ENCODE results near the gene AGMO.

The AGMO gene

DNA sequence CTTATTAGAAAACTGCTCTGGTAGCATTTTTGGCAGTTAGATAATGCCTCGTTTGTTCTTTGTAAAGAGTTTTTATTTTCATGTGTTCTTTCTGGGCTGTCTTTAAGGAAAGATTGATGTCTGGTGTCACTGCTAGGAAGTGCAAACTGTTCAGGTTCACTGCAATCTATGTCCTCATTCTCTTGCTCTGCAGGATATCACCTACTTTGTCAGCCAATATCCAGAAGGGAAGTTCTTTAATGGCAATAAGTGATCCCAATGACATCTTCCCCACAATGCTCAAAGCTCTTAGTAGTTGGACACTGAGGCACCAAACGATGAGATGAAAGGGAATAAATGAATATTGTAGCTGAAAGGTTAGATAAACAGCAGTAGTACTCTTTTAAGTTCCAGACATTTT, 115.1 kb downstream of the AGMO start:
- FAIRE-seq: no peak
- no peak for DNase-seq (ENCODE audit: insufficient read length)
- TF ChIP-seq POLR2AphosphoS5 (IDR thresholded peaks at IDR 0.05; ENCODE audit: low read depth, low read length): no peak
- no peak for TF ChIP-seq TAF1 (IDR thresholded peaks at IDR 0.05; ENCODE audit: borderline replicate concordance, low read depth, low read length)

GRCh38 chr7:15446280-15446679, 115.5 kb downstream of the AGMO start:
- FAIRE-seq (no peak), DNase-seq (ENCODE audit: insufficient read length) (no peak)
- TF ChIP-seq POLR2AphosphoS5 (IDR thresholded peaks at IDR 0.05; ENCODE audit: low read depth, low read length): no peak
- TF ChIP-seq TAF1 (IDR thresholded peaks at IDR 0.05; ENCODE audit: borderline replicate concordance, low read depth, low read length): no peak
- TF ChIP-seq POLR2A (IDR thresholded peaks at IDR 0.05; ENCODE audit: low read depth, low read length): no peak

- DNase-seq (ENCODE audit: insufficient read length): no peak
- TF ChIP-seq TAF1 (IDR thresholded peaks at IDR 0.05; ENCODE audit: borderline replicate concordance, low read depth, low read length) (no peak), POLR2A (IDR thresholded peaks at IDR 0.05; ENCODE audit: low read depth, low read length) (no peak), POLR2AphosphoS5 (IDR thresholded peaks at IDR 0.05; ENCODE audit: low read depth, low read length) (no peak)
- FAIRE-seq: no peak
Observed at GRCh38 chr7:15441915-15442314, 119.9 kb downstream of the AGMO start.

- FAIRE-seq: no peak
- DNase-seq (ENCODE audit: insufficient read length): no peak
- TF ChIP-seq POLR2A (IDR thresholded peaks at IDR 0.05; ENCODE audit: low read depth, low read length) (no peak), TAF1 (IDR thresholded peaks at IDR 0.05; ENCODE audit: borderline replicate concordance, low read depth, low read length) (no peak), POLR2AphosphoS5 (IDR thresholded peaks at IDR 0.05; ENCODE audit: low read depth, low read length) (no peak)
Observed at GRCh38 chr7:15440482-15440881, 121.3 kb downstream of the AGMO start.

GRCh38 chr7:15439853-15440252, 122.0 kb downstream of the AGMO start:
- DNase-seq (ENCODE audit: insufficient read length): no peak
- FAIRE-seq: no peak
- TF ChIP-seq POLR2AphosphoS5 (IDR thresholded peaks at IDR 0.05; ENCODE audit: low read depth, low read length) (no peak), POLR2A (IDR thresholded peaks at IDR 0.05; ENCODE audit: low read depth, low read length) (no peak), TAF1 (IDR thresholded peaks at IDR 0.05; ENCODE audit: borderline replicate concordance, low read depth, low read length) (no peak)

DNA sequence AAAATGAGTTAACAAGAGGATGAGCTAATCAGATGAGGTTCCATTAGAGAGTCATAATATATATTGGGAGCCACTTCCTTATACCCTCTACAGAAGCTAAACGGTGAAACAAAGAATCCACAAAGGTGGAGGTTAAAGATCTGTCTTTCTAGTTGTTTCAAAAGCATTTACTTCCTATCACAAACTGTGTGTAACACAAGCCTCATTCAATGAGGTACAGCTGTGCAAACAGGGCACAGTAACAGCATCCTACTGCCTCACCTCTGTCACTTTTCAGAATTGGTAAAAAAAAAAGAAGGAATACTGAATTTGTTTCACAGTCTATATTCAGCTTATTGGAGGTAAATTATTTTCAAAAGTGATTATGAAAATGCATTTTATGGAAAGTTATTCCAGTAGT, 128.7 kb downstream of the AGMO start:
- no peak for FAIRE-seq
- no peak for TF ChIP-seq TAF1 (IDR thresholded peaks at IDR 0.05; ENCODE audit: borderline replicate concordance, low read depth, low read length)
- no peak for TF ChIP-seq POLR2AphosphoS5 (IDR thresholded peaks at IDR 0.05; ENCODE audit: low read depth, low read length)
- TF ChIP-seq POLR2A (IDR thresholded peaks at IDR 0.05; ENCODE audit: low read depth, low read length): no peak
- DNase-seq (ENCODE audit: insufficient read length): no peak

DNA sequence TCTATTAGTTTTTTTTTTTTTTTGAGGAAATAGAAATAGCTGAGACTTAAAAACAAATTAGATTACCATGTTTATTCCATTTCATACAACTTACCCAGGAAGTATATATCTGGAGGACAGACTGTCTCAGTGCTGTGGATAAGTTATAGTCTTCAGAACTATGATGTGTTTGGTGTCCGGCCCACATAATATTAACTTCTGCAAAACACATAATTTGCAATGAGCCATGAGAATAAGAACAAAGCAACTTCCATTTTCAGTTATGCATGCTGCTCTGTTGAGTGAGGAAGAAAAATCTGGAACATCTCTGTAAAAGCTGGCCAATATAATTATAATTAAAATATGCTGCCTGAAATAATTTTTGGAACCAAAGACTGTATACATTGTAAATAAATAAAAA, 130.9 kb downstream of the AGMO start:
- TF ChIP-seq TAF1 (IDR thresholded peaks at IDR 0.05; ENCODE audit: borderline replicate concordance, low read depth, low read length): no peak
- DNase-seq (ENCODE audit: insufficient read length) (no peak), FAIRE-seq (no peak)

DNA sequence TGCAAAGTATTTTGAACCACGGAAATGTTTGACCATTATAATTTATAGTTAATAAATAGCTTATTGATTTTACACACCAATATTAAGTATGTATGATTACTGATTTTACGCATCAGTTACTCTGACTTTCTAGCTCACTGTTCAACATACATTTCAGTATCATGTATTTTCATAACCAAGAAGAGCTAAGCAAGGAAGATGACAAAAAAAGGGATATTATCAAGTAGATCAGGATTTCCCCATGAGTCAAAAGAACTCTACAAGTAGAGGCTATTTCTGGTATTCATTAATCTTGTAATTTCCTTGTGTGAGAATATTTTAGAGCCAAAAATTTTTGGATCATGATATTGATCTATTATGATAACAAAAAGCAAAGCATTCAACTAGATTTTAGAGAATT, 131.6 kb downstream of the AGMO start:
- no peak for DNase-seq (ENCODE audit: insufficient read length)

DNA sequence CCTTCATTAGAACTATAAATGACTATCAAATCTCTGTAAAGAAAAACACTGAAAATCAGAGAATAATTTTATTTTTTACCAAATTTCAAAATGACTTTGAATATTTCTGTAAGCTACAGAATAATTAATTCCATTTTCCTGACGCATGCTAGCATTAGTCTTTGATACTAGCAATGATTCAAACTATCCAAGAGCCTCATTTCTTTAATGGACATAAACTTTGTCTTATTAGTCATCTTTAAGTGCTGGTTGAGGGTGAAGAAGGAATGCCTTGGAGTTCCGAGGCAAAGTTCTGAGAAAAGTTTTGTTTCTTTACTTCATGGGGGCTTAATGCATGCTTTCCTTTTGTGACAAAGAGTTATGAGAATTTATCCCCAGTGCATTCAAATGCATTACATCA, 137.3 kb downstream of the AGMO start:
- TF ChIP-seq TAF1 (IDR thresholded peaks at IDR 0.05; ENCODE audit: borderline replicate concordance, low read depth, low read length): no peak
- TF ChIP-seq POLR2AphosphoS5 (IDR thresholded peaks at IDR 0.05; ENCODE audit: low read depth, low read length): no peak
- no peak for TF ChIP-seq POLR2A (IDR thresholded peaks at IDR 0.05; ENCODE audit: low read depth, low read length)
- no peak for FAIRE-seq
- no peak for DNase-seq (ENCODE audit: insufficient read length)

More for the DNA sequence above, 131.6 kb downstream of the AGMO start:
- FAIRE-seq: no peak
- TF ChIP-seq TAF1 (IDR thresholded peaks at IDR 0.05; ENCODE audit: borderline replicate concordance, low read depth, low read length) (no peak), POLR2A (IDR thresholded peaks at IDR 0.05; ENCODE audit: low read depth, low read length) (no peak), POLR2AphosphoS5 (IDR thresholded peaks at IDR 0.05; ENCODE audit: low read depth, low read length) (no peak)

DNA sequence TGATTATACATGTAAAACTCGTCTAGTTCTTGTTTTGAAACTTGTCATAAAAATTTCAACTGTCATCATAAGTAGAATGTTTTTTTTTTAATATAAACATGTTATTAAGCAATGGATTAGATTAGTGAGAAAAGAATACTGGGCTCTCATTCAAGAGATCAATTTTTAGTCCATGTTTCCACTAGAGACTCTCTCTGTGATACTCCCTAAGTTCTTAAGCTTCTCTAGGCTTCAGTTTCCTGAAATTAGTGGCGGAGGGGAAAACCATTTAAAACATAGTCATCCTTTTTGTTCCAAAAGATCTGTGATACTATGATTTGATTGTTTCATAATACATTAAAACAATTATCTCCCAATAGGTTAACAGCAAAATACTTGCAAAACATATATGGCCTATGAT, 142.2 kb downstream of the AGMO start:
- FAIRE-seq: no peak
- TF ChIP-seq POLR2A (IDR thresholded peaks at IDR 0.05; ENCODE audit: low read depth, low read length): no peak

GRCh38 chr7:15418264-15418663, 143.6 kb downstream of the AGMO start:
- DNase-seq (ENCODE audit: insufficient read length): no peak
- FAIRE-seq: no peak
- TF ChIP-seq POLR2AphosphoS5 (IDR thresholded peaks at IDR 0.05; ENCODE audit: low read depth, low read length) (no peak), TAF1 (IDR thresholded peaks at IDR 0.05; ENCODE audit: borderline replicate concordance, low read depth, low read length) (no peak), POLR2A (IDR thresholded peaks at IDR 0.05; ENCODE audit: low read depth, low read length) (no peak)

More for the DNA sequence above, 142.2 kb downstream of the AGMO start:
- DNase-seq (ENCODE audit: insufficient read length): no peak

DNA sequence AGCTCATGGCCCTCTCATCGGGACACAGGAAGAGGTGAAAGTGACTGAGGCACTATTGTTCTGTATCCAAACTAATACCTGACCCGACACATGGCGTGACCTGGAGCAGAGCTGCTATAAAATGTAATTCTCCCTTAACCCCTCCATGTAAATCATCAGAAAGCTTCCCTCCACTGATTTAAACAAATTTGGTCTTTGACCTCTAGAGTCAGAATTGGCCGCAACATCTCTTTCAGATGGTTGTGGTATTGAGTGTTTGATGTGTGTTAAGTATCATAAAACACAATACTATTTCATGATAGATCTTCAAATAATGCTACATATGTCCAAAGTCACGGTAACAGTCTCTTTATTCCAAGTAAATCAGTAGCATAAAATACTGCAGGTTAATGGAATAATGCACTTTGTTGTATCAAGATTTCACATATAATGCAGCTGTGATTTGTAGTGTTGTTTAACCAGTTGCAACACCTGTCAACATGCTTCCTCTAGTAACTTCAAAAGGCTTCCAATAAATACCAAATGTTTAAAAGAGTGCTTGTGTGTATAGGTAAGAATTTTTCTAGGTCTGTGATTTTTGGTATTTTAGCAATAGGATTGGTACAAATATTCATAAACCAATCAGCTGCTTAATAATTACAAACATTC, 144.3 kb downstream of the AGMO start:
- DNase-seq (ENCODE audit: insufficient read length): no peak
- TF ChIP-seq POLR2A (IDR thresholded peaks at IDR 0.05; ENCODE audit: low read depth, low read length) (no peak), TAF1 (IDR thresholded peaks at IDR 0.05; ENCODE audit: borderline replicate concordance, low read depth, low read length) (no peak), POLR2AphosphoS5 (IDR thresholded peaks at IDR 0.05; ENCODE audit: low read depth, low read length) (no peak)
- FAIRE-seq: no peak

DNA sequence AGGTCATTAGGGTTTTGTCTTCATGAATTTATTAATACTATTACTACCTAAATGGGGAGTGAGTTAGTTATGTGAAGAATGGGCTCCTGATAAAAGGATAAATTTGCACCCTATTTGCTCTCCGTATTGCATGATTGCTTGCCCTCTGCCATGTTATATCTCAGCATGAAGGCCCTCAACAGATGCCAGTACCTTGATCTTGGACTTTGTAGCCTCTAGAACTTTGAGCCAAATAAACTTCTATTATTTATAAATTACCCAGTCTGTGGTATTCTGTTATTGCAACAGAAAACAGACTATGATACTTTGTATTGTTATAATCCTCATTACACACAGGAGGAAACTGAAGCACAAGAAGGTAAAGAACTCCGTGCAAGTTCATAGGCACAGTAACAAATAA, 150.8 kb downstream of the AGMO start:
- TF ChIP-seq TAF1 (IDR thresholded peaks at IDR 0.05; ENCODE audit: borderline replicate concordance, low read depth, low read length): no peak
- TF ChIP-seq POLR2A (IDR thresholded peaks at IDR 0.05; ENCODE audit: low read depth, low read length): no peak
- TF ChIP-seq POLR2AphosphoS5 (IDR thresholded peaks at IDR 0.05; ENCODE audit: low read depth, low read length): no peak
- no peak for DNase-seq (ENCODE audit: insufficient read length)
- no peak for FAIRE-seq
